ENCODE measurements around the gene GJD4. TPM values are rescaled to one million over a fixed set of nuclear protein-coding genes. Genes with fewer than 3 reads are reported as not detected.

GJD4 gene
- total RNA-seq, 2 donors from 2014 or later: not detected

DNA sequence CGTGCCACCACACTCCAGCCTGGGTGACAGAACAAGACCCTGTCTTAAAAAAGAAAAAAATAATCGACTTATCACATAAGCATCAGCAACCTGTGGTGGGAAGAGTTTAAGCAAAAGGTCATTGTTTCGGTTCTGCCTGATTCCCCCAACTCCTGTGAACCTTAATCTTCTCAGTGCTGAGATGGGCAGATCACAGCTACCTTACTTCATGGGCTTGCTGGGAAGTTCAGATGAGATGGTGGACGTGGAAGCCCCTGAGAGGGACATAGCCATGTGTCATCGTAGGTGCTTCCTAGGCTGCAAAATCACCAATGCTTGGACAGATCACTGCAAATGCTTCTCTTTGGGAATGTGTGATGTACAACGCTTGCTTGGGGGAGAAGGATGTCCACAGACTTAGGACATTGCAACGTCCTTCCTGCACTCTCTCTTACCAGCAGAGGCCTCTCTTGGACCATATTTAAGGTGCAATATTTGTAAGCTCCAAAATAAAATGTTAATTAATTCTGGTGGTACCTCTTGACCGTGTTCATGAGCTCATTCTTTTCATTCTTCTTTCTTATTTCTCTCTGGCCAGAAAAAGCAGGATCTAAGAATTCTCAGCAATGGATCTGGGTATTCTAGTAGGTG, 8.6 kb downstream of the GJD4 start:
- ATAC-seq (no peak), DNase-seq (ENCODE audit: low spot score) (no peak)
- Mint-ChIP-seq H3K4me3 (no peak overlapping the region), H3K9me3 (no peaks in the 10 kb centered on the region), H3K36me3 (no peaks in the 10 kb centered on the region), H3K27me3 (peaks cover 13 to 33% of the 10 kb centered on the region in 2 donors), H3K27ac (no peak overlapping the region), H3K4me1 (ENCODE audit: low read depth in 2 of 2) (no peaks in the 10 kb centered on the region)

DNA sequence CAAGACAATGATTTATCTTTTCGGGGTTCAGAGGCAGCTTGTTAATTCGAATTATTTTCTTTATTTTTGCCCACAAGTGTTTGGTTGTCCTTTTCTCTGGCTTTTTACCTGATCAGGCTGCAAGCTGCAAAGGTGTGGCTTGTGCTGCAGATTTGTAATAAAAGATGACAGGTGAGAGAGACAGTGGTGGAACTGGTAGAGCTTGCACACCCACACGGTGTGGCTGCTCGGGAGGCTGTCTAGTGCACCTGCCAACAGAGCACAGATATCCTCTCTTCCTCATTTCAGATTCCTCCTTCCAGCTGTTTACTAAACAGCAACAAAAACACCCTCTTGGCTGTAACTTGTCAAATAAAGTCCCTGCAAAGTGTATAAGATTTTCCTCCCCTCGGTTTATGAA, 9.2 kb downstream of the GJD4 start:
- DNase-seq (ENCODE audit: low spot score): no peak
- Mint-ChIP-seq H3K36me3 (no peaks in the 10 kb centered on the region), H3K27ac (no peak overlapping the region), H3K27me3 (peaks cover 13 to 33% of the 10 kb centered on the region in 2 donors), H3K9me3 (no peaks in the 10 kb centered on the region), H3K4me1 (ENCODE audit: low read depth in 2 of 2) (no peaks in the 10 kb centered on the region), H3K4me3 (no peak overlapping the region)
- ATAC-seq: no peak

DNA sequence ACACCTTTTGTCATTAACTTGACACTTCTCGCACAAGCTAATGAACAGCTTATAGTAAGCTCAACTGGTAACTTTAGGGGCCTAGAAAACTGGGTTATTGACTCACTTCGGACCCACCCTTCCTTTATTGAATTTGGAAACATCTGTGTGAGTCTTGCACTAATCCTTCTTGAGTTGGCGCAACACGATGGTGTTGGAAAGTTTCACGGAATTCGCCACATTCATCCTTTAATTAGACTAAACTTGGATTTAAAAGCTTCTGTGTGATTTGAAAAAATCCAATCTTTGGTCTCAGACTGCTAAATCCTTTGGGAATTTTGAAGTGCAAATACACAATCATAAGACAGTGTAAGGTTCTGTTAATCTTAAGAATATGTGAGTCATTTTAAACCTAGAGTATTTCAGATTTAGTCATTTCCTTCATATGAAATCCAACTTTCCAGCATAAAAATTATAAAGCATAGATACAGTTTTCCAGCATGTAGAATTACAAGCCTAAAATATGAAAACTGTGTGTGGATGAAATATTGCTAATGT, 21.9 kb downstream of the GJD4 start:
- no peak for ATAC-seq
- DNase-seq (ENCODE audit: low spot score): no peak
- Mint-ChIP-seq H3K36me3 (no peaks in the 10 kb centered on the region), H3K4me1 (ENCODE audit: low read depth in 2 of 2) (no peaks in the 10 kb centered on the region), H3K9me3 (no peaks in the 10 kb centered on the region), H3K27me3 (peaks cover 16 to 25% of the 10 kb centered on the region in 2 donors), H3K4me3 (no peak overlapping the region), H3K27ac (no peak overlapping the region)

DNA sequence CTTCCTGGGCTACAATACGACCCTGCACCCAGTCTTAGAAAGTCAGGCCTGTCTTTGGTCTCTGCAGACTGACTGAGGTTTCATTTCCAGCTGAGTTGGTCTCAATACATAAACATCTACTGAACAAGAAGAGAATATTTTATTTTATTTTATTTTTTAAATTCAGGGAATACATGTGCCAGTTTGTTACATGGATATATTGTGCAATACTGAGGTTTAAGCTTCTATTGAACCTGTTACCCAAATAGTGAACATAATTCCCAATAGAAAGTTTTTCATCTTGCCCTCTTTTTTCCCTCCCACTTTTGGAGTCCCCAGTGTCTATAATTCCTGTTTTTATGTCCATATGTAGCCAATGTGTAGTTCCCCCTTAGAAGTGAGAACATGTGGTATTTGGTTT, 26.3 kb downstream of the GJD4 start:
- no peaks in the 10 kb centered on the region for H3K9me3 Mint-ChIP-seq
- DNase-seq (ENCODE audit: low spot score) (no peak), ATAC-seq (no peak)
- no peaks in the 10 kb centered on the region for H3K36me3 Mint-ChIP-seq
- H3K27me3 Mint-ChIP-seq: peaks cover 10 to 39% of the 10 kb centered on the region in 2 donors
- H3K27ac Mint-ChIP-seq: no peak overlapping the region
- H3K4me1 Mint-ChIP-seq (ENCODE audit: low read depth in 2 of 2): no peaks in the 10 kb centered on the region
- H3K4me3 Mint-ChIP-seq: no peak overlapping the region

DNA sequence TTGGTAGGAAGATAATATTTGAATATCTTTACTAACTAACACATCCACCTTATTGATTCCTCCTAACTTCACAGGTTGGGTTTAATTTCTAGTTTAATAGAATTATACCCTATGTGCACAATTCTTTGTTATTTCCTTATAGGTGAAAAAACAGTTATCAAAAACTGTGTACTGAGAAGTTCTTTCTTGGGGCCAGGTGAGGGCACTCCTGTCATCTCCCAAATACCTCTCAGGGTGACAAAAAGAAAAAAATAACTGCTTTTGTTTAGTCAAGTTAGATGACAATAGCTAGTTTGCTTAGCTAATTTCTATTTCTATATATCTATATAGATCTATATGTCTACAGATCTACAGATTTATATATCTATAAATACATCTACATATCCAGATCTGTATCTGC, 26.9 kb downstream of the GJD4 start:
- ATAC-seq: no peak
- no peak overlapping the region for H3K27ac Mint-ChIP-seq
- H3K27me3 Mint-ChIP-seq: peaks cover 14 to 45% of the 10 kb centered on the region in 2 donors
- H3K4me1 Mint-ChIP-seq (ENCODE audit: low read depth in 2 of 2): no peaks in the 10 kb centered on the region
- H3K4me3 Mint-ChIP-seq: no peak overlapping the region
- DNase-seq (ENCODE audit: low spot score): no peak
- no peaks in the 10 kb centered on the region for H3K36me3 Mint-ChIP-seq
- H3K9me3 Mint-ChIP-seq: no peaks in the 10 kb centered on the region

DNA sequence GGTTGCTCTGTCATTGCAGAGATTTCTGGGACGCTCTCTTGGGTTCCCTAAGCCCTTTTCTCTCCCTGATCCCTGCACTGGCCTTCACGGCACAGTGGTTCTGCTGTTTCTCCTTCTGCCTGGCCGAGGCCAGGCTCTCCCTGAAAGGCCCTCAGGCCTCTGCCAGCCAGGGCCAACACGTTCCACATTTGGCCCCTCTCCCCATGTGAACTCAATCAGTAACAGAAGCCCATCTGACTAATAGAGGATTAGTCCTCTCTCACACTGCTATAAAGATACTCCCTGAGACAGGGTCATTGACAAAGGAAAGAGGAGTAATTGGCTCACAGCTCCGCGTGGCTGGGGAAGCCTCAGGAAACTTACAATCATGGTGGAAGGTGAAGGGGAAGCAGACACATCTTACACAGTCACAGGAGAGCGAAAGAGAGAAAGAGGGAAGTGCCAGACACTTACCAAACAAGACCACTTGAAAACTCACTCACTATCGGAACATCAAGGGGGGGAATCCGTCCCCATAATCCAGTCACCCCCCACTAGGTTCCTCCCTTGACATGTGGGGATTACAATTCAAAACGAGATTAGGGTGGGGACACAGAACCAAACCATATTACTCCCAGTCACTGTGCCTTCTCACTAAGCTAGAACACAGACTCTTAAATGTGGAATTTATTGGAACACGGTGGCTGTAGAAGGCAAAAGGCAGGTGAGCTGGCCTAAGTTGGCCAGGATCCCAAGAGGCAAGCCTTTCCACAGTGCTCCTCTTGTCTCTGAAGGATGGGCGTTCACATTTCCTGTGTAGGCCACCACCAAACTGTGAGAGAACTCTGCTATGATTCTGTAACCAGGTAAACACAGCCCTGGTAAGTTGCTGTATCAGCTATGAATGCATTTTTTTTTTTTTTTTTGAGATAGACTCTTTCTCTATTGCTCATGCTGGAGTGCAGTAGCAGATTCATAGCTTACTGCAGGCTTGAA, 28.2 kb downstream of the GJD4 start:
- Mint-ChIP-seq H3K27me3 (peaks cover 16 to 57% of the 10 kb centered on the region in 2 donors), H3K9me3 (no peaks in the 10 kb centered on the region), H3K27ac (no peak overlapping the region), H3K4me1 (ENCODE audit: low read depth in 2 of 2) (no peaks in the 10 kb centered on the region), H3K4me3 (no peak overlapping the region), H3K36me3 (no peaks in the 10 kb centered on the region)
- ATAC-seq (no peak), DNase-seq (ENCODE audit: low spot score) (no peak)

DNA sequence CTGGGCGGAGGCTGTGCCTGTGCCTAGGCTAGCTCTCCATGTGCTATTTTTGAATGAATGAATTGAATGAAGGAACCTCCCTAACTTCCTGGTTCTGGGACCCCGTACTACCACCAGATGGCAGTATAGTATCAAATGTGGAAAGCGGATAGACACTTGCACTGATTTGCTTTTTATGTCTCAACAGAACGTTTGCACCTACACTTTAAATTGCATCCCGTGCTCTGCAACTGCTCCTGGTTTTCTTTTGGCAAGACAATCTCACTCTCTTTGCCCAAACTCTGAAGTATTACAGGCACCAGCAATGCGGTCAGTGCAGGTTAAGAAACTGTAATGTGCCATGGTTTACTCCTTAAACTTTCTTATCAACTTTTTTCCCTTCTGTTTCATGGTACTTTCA, 30.4 kb downstream of the GJD4 start:
- Mint-ChIP-seq H3K4me1 (ENCODE audit: low read depth in 2 of 2) (peaks cover 0 to 6% of the 10 kb centered on the region in 2 donors), H3K4me3 (no peak overlapping the region), H3K36me3 (no peaks in the 10 kb centered on the region), H3K9me3 (no peaks in the 10 kb centered on the region), H3K27me3 (peaks cover 16 to 41% of the 10 kb centered on the region in 2 donors), H3K27ac (no peak overlapping the region)
- ATAC-seq (no peak), DNase-seq (ENCODE audit: low spot score) (peak; percentile 69)

DNA sequence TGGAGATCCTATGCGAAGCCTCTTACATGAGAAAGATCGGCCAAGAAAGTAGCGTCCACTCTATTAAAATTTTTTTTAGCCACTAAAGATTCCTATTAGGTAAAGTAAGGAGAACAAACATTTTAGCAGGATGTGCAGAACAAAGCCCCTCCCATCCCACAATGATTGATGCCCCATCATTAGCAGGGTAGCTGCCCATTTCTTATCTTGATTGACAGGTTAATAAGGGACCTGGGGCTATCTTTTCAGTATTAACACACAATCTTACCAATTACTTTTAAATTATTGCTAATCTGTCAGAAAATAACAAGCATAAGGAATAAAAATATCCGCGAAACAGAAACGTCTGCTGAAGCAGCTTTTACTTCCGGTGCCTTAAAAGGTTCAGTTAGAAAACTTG, 31.8 kb downstream of the GJD4 start:
- ATAC-seq (no peak), DNase-seq (ENCODE audit: low spot score) (no peak)
- no peak overlapping the region for H3K4me3 Mint-ChIP-seq
- no peaks in the 10 kb centered on the region for H3K9me3 Mint-ChIP-seq
- no peak overlapping the region for H3K27ac Mint-ChIP-seq
- H3K36me3 Mint-ChIP-seq: no peaks in the 10 kb centered on the region
- peaks cover 0 to 6% of the 10 kb centered on the region in 2 donors for H3K4me1 Mint-ChIP-seq (ENCODE audit: low read depth in 2 of 2)
- peaks cover 16 to 41% of the 10 kb centered on the region in 2 donors for H3K27me3 Mint-ChIP-seq

DNA sequence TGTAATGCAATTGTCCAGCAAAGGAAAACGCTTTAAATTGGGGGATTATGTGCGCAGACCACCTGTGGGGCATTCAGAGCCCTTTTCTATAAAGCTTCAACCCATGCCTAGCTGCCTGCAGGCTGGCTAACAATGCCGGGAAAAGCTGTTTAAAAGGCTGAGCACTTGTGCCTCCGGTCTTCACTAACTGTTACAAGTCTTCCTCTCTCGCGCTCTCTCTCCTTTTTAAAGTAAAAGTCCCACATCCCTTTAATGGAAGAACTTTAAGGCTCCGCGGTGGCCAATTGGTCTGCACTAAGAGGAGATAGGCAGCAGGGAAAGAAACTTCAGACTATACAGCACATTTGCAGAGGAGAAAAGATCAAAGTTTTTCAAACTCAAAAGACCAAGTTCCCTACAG, 32.3 kb downstream of the GJD4 start:
- peaks cover 0 to 10% of the 10 kb centered on the region in 2 donors for H3K4me1 Mint-ChIP-seq (ENCODE audit: low read depth in 2 of 2)
- H3K27ac Mint-ChIP-seq: no peak overlapping the region
- DNase-seq (ENCODE audit: low spot score): no peak
- ATAC-seq: no peak
- peaks cover 16 to 41% of the 10 kb centered on the region in 2 donors for H3K27me3 Mint-ChIP-seq
- H3K9me3 Mint-ChIP-seq: no peaks in the 10 kb centered on the region
- no peak overlapping the region for H3K4me3 Mint-ChIP-seq
- H3K36me3 Mint-ChIP-seq: no peaks in the 10 kb centered on the region

DNA sequence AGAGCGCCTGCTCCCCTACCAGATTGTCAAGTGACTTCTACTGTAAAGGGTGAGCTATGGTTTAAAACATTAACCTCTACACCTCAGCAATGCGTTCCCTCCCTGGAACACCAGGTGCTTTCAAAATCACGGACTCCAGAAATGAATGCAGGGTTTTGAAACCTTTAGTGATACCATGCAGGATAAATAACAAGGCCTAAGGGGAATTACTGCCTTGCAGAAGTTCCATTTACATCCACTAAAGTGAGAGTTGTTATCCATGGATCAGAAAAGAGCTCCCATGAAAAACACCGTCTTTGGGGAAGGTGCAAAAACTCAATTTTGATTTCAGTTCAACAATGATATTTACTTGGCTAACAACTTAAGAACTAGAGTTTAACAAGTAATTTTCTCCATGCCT, 33.0 kb downstream of the GJD4 start:
- H3K36me3 Mint-ChIP-seq: no peaks in the 10 kb centered on the region
- peaks cover 0 to 10% of the 10 kb centered on the region in 2 donors for H3K4me1 Mint-ChIP-seq (ENCODE audit: low read depth in 2 of 2)
- ATAC-seq: no peak
- no peaks in the 10 kb centered on the region for H3K9me3 Mint-ChIP-seq
- DNase-seq (ENCODE audit: low spot score): no peak
- no peak overlapping the region for H3K4me3 Mint-ChIP-seq
- no peak overlapping the region for H3K27ac Mint-ChIP-seq
- H3K27me3 Mint-ChIP-seq: peaks cover 13 to 37% of the 10 kb centered on the region in 2 donors

DNA sequence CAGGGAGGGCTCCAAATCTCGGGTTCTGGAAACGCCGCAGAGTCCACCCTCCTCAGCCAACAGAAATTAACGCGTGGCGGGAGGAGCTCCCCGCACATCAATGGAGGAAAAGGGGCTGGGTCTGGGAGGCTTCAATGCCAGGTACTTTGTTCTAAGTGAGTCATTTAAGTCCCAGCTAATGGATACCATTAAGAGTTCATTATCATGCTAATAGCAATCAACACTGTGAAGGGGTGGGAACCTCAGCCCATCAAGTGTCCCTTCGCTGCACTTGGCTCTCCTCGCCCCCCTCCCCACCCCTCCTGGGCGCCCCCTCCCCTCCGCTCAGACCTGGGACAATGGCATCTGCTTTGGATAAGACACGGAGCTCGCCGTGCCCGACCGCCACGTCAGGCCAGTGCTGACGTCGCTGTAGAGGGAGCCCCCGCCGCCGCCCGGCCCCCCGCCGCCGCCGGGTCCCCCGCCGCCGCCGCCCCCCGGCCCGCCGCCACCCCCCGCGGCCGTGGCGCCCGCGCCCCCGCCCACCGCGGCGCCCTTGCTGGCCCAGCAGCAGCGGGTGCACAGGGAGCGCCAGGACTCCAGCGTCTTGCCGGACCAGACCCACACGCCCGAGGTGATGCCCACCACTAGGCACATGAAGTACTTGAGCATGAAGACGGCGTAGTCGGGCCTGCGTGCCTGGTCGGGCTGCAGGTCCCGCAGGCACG, 34.0 kb downstream of the GJD4 start:
- H3K27ac Mint-ChIP-seq: no peak overlapping the region
- DNase-seq (ENCODE audit: low spot score) (no peak), ATAC-seq (no peak)
- no peaks in the 10 kb centered on the region for H3K9me3 Mint-ChIP-seq
- peak overlapping the region; percentile 58 for H3K4me3 Mint-ChIP-seq
- peaks cover 20 to 46% of the 10 kb centered on the region in 2 donors for H3K27me3 Mint-ChIP-seq
- H3K36me3 Mint-ChIP-seq: no peaks in the 10 kb centered on the region
- peaks cover 9 to 18% of the 10 kb centered on the region in 2 donors for H3K4me1 Mint-ChIP-seq (ENCODE audit: low read depth in 2 of 2)

DNA sequence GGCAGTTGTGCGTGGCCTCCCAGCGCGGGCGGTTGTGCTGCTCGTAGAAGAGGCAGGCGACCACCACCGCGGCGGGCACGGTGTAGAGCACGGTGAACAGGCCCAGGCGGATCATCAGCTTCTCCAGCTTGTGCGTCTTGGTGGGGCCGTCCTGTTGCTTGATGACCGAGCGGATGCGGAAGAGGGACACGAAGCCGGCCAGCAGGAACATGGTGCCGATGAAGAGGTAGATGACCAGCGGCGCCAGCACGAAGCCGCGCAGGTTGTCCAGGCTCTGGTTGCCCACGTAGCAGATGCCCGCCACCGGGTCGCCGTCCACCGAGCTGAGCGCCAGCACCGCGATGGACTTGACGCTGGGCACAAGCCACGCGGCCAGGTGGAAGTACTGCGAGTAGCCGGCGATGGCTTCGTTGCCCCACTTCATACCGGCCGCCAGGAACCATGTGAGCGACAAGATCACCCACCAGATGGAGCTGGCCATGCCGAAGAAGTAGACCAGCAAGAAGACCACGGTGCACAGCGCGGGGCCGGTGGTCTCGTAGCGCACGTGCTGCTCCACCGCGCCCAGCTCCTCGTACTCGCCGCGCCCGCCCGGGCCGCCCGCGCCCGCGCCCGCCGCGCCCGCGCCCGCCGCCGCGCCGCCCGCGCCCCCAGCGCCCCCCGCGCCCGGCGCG, 34.7 kb downstream of the GJD4 start:
- Mint-ChIP-seq H3K4me1 (ENCODE audit: low read depth in 2 of 2) (peaks cover 10 to 18% of the 10 kb centered on the region in 2 donors), H3K9me3 (no peaks in the 10 kb centered on the region), H3K27me3 (peaks cover 20 to 49% of the 10 kb centered on the region in 2 donors), H3K4me3 (peak overlapping the region; percentile 86), H3K27ac (no peak overlapping the region), H3K36me3 (no peaks in the 10 kb centered on the region)
- ATAC-seq (no peak), DNase-seq (ENCODE audit: low spot score) (no peak)

DNA sequence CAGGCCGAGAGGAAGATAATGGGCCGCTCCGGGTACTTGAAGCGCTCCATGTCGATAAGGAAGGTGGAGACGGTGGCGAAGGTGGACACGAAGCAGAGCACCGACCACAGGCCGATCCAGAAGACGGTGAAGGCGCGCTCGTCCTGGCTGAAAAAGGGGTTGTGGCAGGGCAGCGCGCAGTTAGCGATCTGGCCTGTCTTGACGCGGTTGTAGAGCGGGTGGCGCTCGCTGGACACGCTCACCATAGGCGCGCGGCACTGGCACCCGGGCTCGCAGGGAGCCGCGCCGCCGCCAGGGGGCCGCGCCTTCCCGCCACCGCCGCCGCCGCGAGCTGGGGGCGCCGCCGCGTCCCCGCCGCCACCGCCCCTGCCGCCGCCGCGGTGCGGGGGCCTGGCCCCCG, 35.3 kb downstream of the GJD4 start:
- Mint-ChIP-seq H3K9me3 (no peaks in the 10 kb centered on the region), H3K4me3 (peak overlapping the region; percentile 86), H3K27ac (no peak overlapping the region), H3K4me1 (ENCODE audit: low read depth in 2 of 2) (peaks cover 10 to 18% of the 10 kb centered on the region in 2 donors), H3K27me3 (peaks cover 20 to 49% of the 10 kb centered on the region in 2 donors), H3K36me3 (no peaks in the 10 kb centered on the region)
- peak; percentile 53 to 70 for ATAC-seq
- DNase-seq (ENCODE audit: low spot score): no peak
